ENCODE measurements around the gene ADGRB3.
"Not testable (repeated sequence)": the region's sequence is repeated elsewhere in the genome, so short reads cannot be mapped to it uniquely, and the experiment has no call there.

ADGRB3 gene

DNA sequence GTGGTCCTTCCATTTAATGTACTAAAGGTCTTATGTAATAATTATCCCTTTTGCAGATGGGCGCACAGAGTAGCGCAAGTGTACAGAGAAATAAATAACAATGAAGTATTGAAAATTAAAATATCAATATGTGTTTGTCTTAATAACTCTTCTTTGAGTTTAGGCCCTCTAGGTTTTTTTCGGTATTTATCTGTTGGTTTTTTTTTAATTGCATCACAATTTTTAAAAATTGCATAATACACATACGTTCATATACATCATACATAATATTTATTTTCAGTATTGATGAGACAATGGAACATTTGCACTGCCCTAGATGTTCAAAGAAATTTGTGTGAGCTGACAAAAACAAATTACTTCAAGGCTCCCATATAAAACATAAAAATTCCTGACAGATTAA is 15.1 kb downstream of the ADGRB3 start:
- no peak for DNase-seq

DNA sequence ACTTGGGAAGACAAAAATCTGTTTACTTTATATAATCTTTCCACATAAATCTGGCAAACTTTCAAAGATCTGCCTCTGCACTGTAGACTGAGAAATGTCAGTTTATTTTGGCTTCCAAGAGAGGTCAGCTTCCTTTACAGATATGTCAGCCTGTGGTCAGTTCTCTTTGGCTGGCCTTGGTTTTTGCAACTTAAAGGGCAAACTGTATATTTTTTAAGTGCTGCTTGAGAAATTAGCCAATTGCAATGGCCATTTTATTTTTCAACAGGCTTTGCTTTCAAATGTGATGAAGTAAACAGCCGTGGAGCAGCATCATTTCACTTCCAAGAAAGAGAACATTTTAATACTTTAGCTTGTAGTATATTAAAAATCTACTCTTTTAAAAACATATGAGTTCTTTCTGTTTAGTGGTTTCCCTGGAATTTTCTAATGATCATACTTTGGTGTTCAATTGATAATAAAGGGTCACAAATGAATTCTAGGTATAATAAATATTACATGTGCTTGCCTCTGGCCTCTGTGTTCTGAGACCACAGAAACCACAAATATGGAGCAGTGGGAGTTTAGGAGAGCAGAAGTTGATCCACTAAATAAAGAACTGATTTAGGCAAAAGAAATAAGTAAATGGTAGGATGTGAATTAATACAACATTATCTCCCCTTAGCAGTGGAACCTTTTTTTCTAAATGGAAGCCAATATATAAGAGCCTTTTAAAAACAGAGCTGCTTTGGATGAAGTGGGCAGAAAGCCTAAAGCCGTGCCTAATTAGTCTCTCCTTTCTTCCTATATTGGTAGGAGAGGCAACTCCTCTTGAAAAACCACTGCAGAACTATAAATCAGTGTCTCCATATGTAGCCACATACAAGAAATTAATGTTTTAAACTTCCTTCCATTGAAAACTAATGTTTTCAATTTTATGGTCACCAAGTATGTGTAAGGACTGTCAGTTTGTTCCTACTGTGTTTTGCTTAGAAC is 16.2 kb downstream of the ADGRB3 start:
- DNase-seq, result no peak

DNA sequence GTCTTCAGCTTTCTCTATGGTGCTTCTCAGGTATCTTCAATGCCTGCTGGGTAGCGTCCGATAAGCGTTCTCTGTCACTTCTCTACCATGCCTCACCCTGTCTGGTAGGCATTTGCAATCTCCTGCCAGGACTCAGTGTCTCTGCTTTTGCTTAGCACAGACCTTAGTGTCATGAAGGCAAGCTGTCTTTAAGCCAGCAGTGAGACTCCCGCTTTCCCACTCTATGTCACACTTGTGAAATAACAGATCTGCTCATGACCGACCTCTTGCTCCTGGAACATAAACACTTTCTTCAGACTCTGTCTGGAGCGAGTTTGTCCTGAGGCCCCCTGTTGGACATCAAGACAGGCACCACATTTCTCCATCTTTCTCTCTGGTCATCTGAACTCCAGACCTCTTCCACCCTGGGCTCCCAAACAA is 17.0 kb downstream of the ADGRB3 start:
- DNase-seq, result no peak

DNA sequence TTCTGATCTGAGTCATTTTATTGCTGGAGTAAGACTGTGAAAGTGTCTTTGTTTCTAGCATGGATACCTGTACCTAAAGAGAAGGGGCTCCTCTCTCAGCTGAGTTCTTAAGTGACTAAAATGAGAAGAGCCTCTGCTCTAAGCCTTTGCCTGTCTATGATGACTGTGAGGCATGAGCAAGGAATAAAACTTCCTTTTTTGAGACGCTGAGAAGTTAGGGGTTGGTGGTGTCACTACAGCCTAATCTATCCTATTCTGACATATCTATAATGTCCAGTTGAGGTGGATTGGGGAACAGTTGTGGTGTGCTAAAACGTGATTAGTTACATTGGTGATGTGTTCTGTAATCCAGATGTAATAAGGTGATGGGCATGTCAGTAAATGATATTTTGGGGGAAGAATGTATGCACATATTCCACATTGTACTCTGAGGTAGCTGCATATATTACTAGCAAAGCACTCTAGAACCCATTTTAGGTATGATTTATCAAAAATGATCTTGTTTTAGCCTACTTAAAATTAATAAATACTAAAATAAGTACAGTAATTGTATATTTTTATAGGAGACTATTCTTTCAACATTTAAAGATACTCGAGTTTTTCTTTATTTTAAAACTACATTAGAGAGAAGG is 18.1 kb downstream of the ADGRB3 start:
- DNase-seq, result no peak

DNA sequence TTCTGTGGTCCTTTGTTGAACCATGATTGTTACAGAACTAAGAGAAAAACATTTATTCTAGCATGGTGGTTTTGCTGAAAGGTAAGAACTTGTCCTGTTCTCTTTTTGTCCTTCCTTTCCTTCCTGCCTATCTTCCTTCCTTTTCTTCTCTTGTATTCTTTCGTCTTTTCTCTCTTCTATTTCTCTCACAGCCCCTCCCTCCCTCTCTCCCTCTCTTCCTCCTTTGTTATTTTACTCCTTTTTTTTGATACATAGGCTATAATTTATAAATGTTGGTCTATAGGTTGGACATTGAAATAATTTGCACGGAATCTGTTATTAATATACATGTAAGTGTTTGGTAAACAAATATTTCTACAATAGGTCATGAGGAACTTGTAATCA is 18.6 kb downstream of the ADGRB3 start:
- DNase-seq, result no peak

DNA sequence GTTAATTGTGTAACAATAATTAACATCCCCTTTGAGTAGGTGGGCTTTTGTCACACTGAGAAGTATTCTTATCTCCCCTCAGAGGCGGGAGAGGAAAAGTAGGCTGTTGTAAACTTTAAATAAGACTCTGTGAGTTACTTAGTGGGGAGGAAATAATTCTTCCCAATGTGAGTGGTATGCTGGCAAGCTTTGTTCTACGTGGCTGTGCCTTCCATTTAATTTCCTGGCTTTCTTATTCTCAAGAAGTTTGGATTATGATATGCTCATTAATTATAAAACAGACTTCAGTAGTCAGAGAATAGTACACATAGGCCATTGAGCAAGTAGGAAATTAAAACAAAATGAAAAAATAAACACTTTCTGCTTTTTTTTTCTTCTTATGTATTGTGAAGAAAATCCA is 19.1 kb downstream of the ADGRB3 start:
- DNase-seq, result no peak

DNA sequence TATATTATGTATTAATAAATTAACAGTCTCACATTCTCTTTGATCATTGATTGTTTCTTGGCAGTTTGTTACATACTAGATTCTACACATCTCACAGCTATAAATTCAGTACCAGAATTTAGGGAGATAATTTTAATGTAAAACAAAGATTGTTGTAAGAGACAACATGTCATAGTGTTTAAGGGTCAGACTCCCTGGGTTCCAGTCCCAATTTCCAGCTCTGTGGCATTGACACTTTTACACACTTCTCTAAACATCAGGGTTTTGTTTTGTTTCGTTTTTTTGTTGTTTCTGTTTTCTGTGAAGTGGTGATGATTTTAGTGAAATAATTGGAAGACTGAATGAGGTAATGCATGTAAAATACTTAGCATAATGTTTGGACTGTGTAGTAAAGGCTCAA is 19.9 kb downstream of the ADGRB3 start:
- DNase-seq, result no peak

DNA sequence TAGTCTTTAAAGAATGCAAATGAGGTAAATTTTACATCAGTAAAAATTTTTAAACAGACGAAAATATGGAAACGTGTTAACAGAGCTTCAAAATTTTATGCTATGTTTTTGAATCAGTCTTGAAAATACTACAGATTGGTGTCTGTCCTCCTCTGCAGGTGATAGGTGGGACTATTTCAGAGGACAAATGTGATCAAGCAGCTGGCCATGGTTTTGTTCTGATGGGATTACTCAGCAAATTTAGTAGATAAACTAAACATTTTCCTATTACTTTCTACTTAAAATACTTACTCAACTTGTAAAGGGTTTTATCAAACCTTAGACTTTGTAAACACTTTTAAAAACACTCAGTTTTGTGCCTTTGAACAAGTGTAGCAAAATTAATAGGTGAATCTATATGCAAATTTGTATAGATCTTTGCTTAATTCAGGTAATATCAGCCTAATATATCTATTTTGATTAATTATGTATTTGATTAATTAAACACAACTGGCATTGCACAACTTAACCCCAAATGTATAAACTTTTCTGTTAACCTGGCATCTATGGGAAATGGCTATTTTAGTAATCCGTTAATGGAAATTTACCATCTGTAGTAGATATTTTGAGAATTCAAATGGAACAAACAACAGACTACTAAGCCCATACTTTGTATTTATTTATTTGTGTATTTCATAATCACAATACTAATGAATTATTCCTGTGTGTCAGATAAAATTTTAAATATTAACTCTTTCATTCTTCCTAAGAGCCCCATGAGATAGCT is 22.5 kb downstream of the ADGRB3 start:
- DNase-seq, result no peak

DNA sequence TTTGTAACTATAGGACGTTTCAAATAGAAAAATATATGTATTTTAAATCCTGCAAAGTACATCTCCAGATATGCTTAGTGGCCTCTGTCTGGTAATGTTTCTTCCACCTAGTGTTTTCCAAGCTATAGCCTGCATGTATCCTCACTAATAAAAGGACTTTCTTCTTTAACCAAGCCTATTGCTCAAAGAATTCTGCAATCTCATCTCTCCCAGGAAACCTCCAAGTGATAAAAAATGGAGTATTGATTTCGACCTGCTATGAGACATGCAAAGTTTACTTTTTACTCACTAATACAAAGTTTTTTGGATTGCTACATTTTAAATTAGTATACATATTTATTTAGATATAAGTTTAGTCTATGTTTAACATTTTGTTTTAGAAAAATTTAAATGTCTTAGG is 23.3 kb downstream of the ADGRB3 start:
- DNase-seq, result no peak

DNA sequence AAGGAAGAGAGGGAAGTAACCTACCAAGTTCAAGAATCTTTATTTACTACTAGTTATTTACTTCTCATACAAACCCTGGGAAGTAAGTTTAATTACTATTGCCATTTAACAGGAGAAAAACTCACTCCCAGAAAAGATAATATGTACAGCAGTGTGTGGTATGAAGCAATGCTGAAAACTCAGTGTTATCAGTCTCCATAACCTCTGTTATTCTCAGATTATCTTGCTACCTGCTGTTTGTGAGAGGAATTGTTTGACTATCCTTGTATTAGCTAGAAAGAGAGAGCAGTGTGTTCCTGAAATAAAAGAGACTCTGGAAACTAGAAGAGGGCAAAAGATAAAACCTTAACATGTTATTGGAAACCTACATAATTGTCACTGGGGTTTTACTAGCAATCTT is 38.2 kb downstream of the ADGRB3 start:
- DNase-seq, result no peak

DNA sequence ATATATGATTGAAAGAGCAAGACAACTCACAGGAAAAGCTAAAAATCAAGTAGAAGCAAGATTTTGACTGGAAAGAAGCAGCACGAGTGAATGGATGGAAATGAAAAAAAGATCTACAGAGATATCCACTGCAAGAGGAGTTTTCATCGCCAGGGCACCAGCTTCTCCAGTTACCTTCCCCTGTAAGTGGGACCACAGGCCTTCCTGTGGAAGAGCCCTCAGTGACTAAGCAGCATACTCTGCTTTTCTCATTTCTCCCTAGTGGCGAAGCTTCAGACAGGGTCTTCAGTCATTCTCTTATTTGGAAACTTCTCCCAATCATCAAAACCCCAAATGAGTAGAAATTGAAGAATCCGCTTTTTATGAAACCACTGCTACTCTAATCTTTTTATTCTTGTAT is 40.5 kb downstream of the ADGRB3 start:
- no peak for DNase-seq

DNA sequence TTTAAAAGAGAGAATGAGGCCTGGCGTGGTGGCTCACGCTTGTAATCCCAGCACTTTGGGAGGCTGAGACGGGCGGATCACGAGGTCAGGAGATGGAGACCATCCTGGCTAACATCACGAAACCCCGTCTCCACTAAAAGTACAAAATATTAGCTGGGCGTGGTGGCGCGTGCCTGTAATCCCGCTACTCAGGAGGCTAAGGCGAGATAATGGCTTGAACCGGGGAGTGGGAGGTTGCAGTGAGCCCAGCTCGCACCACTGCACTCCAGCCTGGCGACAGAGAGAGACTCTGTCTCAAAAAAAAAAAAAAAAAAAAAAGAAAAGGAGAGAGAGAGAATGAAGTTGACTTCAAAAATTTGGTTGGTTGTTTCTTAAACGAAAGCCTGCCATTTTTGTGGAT is 41.0 kb downstream of the ADGRB3 start:
- DNase-seq, result not testable (repeated sequence)

DNA sequence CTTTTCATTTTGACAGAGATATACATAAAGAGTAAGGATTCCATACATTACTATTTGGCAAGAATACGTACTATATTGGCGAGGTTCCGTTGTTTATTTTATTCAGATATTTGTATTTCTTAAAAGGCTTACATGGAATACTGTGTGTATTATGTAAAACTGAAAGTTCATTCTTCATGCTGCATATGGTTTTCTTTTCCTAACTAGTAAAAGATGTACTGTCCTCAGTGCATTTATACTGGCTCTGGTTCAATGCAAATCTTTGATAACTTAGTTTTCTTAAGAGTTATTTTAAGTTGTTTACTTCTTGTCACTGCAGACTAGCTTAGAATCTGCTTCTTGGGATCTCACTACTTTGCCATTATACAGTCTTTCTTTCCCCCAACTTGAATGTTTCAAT is 42.0 kb downstream of the ADGRB3 start:
- DNase-seq, result no peak

DNA sequence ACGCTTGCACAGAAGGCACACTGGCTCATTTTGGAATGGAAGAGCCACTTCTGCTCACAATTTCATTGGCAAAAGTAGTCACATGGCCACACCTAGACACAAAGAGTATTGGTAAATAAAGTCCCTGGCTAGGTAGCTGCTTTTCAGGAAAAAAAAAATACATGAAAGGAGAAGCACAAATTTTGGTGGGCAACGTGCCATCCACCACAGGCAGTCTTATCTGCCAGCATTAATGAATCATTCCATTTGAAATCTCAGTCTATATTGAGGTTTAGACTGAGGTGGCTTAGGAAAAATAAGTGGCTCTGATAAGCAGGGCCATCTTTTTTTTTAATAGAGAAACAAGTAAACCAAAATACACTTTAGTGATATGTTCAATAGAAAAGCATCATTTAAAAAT is 44.3 kb downstream of the ADGRB3 start:
- DNase-seq, result no peak

DNA sequence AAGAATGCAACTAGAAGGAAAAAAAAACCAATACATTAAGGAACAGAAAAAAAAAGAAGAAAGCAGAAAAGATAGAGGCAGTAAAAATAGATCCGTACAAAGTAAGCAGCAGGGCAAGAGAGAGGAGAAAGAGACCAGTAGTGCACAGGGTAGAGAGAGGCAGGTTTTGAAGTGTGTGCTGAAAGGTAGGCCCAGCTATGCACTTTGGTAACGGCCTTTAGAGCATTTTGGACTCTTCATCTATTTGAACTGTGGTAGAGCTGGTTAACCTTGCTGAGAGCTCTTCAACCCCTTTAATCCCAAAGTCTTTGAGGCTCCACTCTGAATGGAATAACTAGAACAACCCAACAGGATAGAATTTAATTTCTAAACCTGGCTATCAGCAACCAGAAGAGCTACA is 45.2 kb downstream of the ADGRB3 start:
- DNase-seq, result no peak

DNA sequence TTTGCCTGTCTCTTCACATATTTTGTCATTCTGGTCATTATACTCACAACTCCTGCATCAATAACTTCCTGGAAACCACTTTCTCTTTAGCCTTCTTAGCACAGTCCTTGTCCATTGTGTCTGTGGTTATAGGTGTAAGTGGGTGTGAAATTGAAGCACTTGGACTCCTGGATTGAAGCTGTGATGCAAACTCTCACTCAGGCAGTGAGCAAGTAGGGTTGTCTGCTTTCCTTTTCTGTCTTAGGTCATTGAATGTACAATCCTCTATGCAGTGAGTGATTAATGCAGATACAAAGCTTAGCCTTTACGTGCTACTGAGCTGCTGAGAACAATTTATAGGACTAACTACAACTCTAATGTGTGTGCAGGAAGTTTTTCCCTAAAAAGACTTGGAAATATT is 54.8 kb downstream of the ADGRB3 start:
- no peak for DNase-seq

DNA sequence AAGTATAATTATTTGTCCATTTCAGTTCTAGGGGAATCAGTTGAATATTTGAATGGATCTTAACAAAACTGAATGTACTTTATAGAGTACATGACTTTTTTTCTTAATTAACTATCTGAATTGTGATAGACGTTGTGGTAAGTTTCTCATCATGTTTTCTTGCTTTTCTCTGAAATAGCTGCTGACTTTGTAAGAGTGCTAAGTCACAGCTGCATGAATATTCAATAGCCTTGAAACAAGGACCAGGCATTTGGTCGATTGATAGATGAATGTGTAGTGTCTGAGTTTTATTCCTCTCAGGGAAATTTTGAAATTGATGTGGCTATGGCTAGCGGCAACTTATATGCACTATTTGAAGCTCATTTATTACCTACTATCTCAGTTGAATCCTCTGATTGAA is 56.0 kb downstream of the ADGRB3 start:
- DNase-seq, result no peak

DNA sequence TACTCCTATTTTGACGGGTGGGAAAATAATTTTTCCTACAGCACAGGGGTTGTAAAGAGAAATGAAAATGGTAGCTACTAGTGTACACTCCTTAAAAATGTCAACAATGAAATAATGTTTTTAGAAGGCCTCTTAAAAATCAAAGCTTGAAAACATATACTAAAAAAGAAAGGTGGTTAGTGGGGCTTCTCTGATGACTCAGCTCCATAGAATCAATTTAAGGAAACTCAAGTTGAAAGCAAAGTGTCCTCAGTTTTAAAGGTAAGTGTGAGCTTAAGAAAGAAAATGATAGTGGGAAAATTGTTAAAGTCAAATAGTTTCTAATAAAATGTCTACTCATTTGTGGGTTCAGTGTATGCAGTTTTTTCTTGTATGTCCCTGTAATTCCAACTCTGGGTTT is 58.2 kb downstream of the ADGRB3 start:
- DNase-seq, result no peak

DNA sequence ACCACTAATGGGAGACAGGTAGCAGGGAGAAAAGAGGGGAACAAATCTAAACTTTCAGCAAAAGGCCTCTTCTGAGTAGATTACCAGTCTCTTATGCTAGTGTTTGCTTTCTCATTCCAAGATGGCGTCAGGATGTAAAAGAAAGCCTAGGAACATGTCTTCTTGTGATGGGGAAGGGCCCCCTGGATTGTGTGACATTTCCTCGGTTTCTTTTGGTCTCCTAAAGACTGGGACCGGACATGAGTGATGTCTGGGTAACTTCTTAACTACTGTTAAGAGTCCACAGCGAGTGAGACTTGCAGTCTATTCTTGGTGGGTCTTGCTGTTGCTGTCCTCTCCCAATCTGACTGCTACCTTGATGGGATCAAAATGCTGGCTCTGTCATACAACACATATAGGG is 60.3 kb downstream of the ADGRB3 start:
- DNase-seq, result no peak

DNA sequence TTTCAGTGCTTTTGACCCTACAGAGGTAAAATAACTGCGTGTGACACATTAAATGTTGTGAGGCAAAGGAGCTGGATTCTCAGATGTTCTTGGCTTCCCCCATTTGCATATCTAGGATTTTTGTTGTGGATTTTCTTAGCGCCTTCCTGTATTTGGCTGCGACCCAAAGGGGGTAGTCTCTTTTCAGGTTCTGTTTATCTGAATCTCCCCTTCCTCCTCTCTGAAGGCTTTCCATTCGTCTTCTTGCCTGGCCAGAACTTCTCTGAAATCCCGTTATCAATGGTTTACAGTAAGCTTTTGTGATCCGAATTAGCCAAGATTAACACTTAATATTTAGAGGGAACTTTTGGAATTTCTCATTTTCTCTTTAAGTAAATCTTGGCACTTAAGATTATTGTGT is 60.8 kb downstream of the ADGRB3 start:
- no peak for DNase-seq

DNA sequence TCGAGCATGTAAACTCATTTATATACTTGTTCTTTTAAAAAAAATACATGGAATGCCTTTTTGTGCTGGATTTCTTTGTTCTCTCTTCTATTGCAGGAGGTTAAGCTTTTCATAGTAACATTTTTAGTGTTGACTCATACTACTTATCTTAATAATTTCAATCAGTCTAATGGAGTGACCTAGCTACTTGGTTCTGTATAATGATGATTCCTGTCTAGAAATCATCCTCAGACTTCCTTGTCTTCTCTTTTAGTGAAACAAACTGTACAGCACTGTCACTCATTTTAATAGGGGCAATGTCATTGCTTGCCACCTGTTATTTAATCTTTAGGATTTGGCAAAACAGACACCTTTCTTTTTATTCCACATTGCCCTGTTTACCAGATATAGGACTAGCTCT is 62.3 kb downstream of the ADGRB3 start:
- no peak for DNase-seq

DNA sequence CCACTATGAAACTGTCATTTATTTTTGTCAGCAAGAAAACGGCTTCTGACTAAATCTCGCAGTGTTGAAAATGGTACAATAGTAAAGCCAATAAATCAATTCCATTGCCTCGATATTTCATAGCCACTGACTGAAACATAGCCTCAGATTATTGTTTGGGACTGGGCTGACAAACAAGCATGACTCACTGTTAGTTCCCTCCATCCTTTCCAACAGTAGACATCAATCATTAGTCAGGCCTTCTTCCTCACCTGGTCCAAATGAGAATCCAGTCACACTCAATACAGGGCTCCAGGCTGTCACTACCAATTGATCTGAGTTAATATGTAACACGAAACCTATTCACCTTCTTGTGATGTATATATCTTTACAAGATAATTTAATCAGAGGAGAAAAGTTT is 66.1 kb downstream of the ADGRB3 start:
- DNase-seq, result no peak

DNA sequence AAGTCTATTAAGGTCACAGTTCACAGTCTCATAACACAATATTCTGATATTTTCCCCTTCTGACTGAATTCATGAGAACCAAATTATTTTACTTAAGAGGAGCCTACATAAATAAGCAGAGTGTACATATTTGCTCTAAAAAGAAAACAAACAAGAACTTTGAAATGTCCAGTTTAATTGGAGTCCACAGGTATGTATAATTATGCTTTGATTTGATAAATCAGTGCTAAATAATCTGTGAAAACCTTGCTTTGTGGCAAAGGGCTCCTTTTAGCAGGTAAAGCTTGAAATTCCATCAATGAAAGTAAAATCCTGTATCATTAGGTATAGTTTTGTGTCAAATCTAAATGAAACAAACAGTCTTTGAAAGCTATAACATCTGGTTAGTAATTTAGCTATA is 69.4 kb downstream of the ADGRB3 start:
- DNase-seq, result no peak

DNA sequence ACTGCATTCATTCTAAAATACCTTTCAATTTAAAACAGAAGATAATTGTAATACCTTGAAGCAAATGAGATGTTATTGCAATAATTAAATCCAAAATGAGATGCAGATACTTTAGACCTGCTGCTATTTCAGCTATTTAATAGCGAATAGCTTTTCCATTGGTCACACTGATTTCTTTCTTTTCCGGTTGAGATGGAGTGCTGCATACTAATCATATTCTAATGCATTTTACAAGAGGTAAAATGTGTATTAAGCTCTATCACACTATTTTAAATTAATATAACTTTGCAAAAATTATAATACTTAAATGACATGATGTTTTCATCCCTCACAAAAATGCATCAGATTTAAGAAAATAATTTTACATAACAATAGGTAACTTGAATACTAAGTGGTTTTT is 74.0 kb downstream of the ADGRB3 start:
- DNase-seq, result no peak
